Measurements from ENCODE around the gene CFAP47. TPM values are rescaled to one million over a fixed set of nuclear protein-coding genes. Genes with fewer than 3 reads are reported as not detected.
A peak's percentile ranks its signal among the peaks of the same experiment; 100 is the strongest.

CFAP47 gene, protein sequence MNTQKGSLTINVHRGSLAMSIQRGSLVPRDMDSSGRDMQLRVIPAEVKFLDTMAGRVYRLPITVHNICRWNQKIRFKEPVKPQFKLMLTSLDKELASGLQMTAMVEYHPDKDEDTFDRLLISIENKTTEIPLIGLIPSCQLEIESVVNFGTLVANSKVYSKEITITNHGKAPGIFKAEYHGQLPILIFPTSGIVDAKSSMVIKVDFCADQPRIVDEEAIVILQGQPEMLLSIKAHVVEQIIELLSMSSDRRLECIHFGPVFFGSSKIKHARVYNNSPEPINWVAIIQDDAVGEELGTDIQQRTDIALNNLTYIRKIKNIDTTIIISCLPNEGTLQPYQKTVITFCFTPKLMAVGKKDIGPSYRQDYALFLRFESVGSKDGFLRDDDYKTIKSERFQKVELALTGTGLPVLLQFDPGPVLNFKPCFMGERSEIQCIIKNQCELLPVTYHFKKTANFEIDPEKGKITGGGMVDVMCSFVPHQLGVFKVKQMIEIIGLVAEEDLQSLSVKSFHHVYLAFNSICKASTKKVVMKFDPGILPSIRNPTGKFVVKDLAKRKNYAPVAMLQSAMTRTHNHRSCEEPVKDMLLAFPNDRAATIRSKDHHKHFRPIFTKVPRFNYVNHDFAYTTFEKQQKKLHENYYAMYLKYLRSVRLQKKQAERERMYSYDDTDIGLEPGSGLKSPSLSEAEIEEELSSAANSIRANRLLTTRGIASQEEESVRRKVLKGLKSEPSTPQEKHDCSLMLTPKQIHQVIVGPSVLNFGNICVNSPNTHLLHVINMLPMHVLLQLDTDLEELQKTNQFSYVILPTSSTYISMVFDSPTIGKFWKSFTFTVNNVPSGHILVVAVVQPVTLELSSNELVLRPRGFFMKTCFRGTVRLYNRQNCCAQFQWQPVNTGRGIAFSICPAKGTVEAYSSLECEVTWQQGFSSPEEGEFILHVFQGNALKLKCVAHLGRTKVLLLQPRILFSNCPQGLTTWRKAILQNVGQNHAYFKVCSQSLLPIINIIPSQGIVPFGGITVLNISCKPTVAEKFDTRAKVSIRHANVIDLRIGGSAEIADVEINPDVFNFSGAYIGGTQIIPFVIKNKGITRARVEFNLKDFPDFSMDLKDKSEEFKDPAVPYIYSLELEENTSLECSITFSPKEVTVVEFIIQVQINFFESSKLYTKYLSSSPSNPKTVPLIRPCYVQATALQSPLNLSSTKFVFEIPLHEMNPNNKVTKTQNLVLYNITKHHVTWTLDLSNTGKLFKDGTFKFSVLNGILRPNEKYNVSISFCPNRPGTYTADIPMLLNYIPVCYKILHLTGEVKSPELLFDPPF (N-terminal part only)
- 0.13 and 0.15 TPM in 2 replicates for total RNA-seq (ENCODE audit: low replicate concordance)

DNA sequence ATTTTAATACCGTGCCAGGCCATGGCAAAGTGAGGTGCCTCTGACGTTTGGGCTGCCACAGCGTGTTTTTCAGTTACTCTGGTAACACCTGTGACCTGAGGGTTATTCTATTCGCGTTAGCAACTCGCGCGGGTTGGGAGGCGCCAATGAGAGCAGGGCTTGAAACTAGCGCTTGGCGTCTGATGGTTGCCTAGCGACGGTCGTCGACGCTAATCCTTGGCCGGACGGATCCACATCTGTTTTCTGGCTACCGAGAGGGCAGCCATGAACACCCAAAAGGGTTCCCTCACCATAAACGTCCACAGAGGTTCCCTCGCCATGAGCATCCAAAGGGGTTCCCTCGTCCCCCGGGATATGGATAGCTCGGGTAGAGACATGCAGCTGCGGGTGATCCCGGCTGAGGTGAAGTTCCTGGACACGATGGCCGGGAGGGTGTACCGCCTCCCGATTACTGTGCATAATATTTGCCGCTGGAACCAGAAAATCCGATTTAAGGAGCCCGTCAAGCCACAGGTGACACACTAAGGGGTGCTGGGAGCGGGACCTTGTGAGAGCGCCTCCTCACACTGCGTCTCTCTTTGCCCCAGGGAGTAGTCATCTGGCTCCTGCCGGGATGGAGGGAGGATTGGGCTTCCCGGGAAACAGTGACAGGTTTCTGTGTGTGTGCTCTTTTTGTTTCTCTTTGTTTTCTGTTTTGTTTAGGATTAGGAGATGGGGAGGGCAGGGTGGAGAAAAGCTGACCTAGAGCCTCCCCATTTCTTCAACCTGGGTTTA, at the start of gene CFAP47:
TSS of gene CFAP47 (plus strand) at position 199 of the 774 bp plus-strand sequence. CDS start at position 265, 66 bp downstream.
- H3K4me1 Mint-ChIP-seq: peaks cover 4% of the 10 kb centered on the region
- H3F3A ChIP-seq (ENCODE audit: low read depth): peaks cover 14% of the 10 kb centered on the region
- H3K27ac Mint-ChIP-seq: no peak within 1 kb of the TSS
- H3K27me3 Mint-ChIP-seq (ENCODE audit: insufficient read depth, low read depth): no peaks in the 10 kb centered on the region
- H3K9me3 ChIP-seq (ENCODE audit: low read depth): peaks cover 9% of the 10 kb centered on the region
- H3K4me3 Mint-ChIP-seq: peak within 1 kb of the TSS; percentile 84
- H3K27me3 ChIP-seq: no peaks in the 10 kb centered on the region
- peak within 1 kb of the TSS; percentile 86 for H2AFZ ChIP-seq (replicated peaks)
- TF ChIP-seq EZH2phosphoT487 (IDR thresholded peaks at IDR 0.05) (no peak), EZH2 (IDR thresholded peaks at IDR 0.05) (no peak)
- TF ChIP-seq, protein P1, sequence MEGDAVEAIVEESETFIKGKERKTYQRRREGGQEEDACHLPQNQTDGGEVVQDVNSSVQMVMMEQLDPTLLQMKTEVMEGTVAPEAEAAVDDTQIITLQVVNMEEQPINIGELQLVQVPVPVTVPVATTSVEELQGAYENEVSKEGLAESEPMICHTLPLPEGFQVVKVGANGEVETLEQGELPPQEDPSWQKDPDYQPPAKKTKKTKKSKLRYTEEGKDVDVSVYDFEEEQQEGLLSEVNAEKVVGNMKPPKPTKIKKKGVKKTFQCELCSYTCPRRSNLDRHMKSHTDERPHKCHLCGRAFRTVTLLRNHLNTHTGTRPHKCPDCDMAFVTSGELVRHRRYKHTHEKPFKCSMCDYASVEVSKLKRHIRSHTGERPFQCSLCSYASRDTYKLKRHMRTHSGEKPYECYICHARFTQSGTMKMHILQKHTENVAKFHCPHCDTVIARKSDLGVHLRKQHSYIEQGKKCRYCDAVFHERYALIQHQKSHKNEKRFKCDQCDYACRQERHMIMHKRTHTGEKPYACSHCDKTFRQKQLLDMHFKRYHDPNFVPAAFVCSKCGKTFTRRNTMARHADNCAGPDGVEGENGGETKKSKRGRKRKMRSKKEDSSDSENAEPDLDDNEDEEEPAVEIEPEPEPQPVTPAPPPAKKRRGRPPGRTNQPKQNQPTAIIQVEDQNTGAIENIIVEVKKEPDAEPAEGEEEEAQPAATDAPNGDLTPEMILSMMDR (IDR thresholded peaks at IDR 0.05): no peak
- no peaks in the 10 kb centered on the region for H3K79me2 ChIP-seq (ENCODE audit: low read depth)
- peak within 1 kb of the TSS; percentile 70 for H3K4me2 ChIP-seq
- no peaks in the 10 kb centered on the region for H3K36me3 ChIP-seq
- H3K36me3 Mint-ChIP-seq: no peaks in the 10 kb centered on the region
- peak; percentile 86 for DNase-seq (ENCODE audit: low spot score)
- H3K9ac ChIP-seq: no peak within 1 kb of the TSS
- H3K9me3 Mint-ChIP-seq: peaks cover 3% of the 10 kb centered on the region
- H3K27ac ChIP-seq: no peak within 1 kb of the TSS
- H4K20me1 ChIP-seq (ENCODE audit: low read depth): no peaks in the 10 kb centered on the region
- peak within 1 kb of the TSS; percentile 50 for H3K4me3 ChIP-seq
- H3K4me1 ChIP-seq: no peaks in the 10 kb centered on the region

DNA sequence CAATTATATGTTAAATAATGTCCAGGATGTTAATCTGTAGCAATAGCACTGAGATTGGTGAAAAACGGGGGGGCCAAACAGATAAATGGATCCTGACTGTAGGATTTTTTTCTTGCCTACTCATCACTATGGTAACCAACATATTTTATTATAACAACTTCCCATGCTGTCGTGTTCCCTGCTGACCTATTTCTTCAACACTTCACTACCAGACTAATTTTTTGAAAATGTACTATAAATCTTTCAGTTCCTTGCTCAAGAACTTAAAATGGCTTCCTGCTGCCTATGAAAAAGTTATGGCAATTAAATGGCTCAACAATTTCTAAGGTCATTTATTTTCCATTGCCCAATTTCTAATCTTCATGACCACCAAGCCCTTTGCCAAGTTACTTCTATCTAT, 38.9 kb upstream of the CFAP47 start:
- H3K36me3 Mint-ChIP-seq: no peaks in the 10 kb centered on the region
- H3K27ac Mint-ChIP-seq: no peak overlapping the region
- H3K4me3 ChIP-seq: no peak overlapping the region

More for the DNA sequence above, 38.9 kb upstream of the CFAP47 start:
- H3K4me3 Mint-ChIP-seq: no peak overlapping the region
- Histone ChIP-seq H3F3A (ENCODE audit: low read depth) (no peaks in the 10 kb centered on the region), H3K36me3 (no peaks in the 10 kb centered on the region), H3K27ac (no peak overlapping the region), H3K4me1 (no peaks in the 10 kb centered on the region), H2AFZ (replicated peaks) (no peak overlapping the region), H3K9me3 (ENCODE audit: low read depth) (no peaks in the 10 kb centered on the region), H4K20me1 (ENCODE audit: low read depth) (no peaks in the 10 kb centered on the region), H3K9ac (no peak overlapping the region), H3K27me3 (no peaks in the 10 kb centered on the region), H3K79me2 (ENCODE audit: low read depth) (no peaks in the 10 kb centered on the region), H3K4me2 (no peak overlapping the region)
- no peaks in the 10 kb centered on the region for H3K27me3 Mint-ChIP-seq (ENCODE audit: insufficient read depth, low read depth)
- H3K9me3 Mint-ChIP-seq: no peaks in the 10 kb centered on the region
- H3K4me1 Mint-ChIP-seq: no peaks in the 10 kb centered on the region
- no peak for DNase-seq (ENCODE audit: low spot score)
- TF ChIP-seq EZH2 (IDR thresholded peaks at IDR 0.05) (no peak), EZH2phosphoT487 (IDR thresholded peaks at IDR 0.05) (no peak)
- TF ChIP-seq, protein P1 (IDR thresholded peaks at IDR 0.05): no peak

All from neural progenitor cell (in vitro differentiated cells).